ENCODE data around the gene CDHR1.

DNA sequence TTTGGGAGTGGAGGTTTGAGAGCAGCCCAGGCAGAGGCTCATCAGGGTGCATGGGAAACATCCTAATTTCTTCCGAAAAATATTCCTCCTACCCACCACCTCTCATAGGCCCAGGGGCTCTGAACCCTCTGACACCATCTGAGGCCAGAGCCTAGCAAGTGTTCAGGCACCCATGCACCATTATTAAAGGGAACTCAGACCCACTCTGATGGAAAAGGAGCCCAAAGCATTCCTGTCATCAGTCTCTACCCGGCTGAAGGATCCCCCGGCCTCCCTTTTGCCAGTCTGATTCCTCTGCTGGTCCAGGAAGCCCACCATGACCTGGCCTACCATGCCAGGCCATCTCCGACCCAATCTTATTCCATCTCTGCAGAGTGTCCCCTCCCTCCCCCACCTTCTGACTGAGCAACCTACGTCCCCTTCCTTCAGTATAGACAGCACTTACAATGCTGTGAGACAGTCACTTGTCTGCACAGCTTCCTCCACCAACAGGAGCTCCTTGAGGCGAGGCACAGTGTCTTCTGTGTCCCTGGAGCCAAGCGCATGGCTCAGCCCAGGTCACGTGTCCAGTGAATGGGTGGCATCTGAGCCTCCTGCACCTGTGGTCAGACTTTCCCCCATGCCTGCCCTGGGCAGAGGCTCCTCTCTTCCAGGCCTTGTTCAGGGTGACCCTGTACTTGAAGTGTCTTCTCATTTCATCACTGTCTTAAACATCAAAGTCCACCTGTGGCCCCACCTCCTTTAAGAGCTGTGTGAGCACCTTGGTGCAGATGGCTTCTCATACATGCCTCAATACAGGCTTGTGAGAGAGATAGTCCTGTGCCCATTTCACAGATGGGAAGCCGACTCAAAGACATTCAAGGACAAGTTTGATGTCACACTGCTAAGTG lies 21.6 kb upstream of the CDHR1 start:
- TF ChIP-seq CTCF (IDR thresholded peaks at IDR 0.05) (no peak), ZFX (IDR thresholded peaks at IDR 0.05; ENCODE audit: borderline replicate concordance) (no peak)
